Left hindlimb (tissue), 1 donor: ENCODE results near the gene SNUPN.
"Not testable (repeated sequence)": the region's sequence is repeated elsewhere in the genome, so short reads cannot be mapped to it uniquely, and the experiment has no call there.

ENCODE experiments used
- DNase-seq: peaks from one replicate; pipeline ENCODE4 v3.0.0-alpha.2; 2018

Gene SNUPN

GRCh38 chr15:75631935-75632334 is 6.4 kb upstream of the SNUPN start:
- DNase-seq, result no peak

DNA sequence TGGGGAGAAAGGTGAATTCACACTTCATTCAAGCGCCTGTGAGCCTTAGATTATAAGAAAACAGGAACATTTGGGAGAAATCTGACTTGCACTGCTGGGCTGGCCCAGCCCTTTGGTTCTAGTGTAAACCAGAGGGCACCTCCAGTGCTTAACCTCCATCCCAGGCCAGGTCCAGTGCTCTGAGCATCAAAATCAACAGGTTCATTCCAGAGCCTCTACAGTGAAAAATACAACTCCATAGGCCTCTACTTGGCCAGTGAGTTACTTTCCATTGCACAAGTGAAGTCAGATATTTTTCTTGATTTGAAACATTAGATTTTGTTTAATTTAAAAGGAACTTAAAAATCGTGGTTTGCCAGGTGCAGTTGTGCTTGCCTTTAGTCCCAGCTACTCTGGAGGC is 3.0 kb downstream of the SNUPN start:
- DNase-seq, result no peak

- DNase-seq, result peak; percentile 91
Observed at GRCh38 chr15:75620841-75621391, 4.6 kb downstream of the SNUPN start.

GRCh38 chr15:75620058-75620820 is 5.3 kb downstream of the SNUPN start:
- DNase-seq, result peak; percentile 64

DNA sequence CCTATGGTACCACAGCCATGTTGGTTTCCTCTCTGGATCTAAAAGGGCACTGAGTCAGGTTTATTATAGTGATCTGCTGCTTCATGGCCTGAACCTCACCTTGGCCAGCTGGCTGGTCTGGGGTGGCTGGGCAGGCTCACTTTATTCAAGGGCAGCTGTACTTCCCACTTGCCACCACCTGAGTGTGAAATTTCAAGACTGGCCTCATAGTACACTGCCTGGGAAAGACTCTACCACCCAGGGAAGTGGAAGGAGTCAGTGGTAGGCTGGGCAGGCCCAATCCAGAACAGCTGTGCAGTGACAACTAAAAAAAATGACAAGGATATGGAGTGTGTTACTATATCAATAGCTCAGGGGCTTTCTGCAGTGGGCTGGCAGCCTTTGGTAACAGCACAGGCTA is 8.8 kb downstream of the SNUPN start:
- DNase-seq, result no peak

GRCh38 chr15:75606711-75607699 is 18.5 kb downstream of the SNUPN start:
- no peak for DNase-seq

DNA sequence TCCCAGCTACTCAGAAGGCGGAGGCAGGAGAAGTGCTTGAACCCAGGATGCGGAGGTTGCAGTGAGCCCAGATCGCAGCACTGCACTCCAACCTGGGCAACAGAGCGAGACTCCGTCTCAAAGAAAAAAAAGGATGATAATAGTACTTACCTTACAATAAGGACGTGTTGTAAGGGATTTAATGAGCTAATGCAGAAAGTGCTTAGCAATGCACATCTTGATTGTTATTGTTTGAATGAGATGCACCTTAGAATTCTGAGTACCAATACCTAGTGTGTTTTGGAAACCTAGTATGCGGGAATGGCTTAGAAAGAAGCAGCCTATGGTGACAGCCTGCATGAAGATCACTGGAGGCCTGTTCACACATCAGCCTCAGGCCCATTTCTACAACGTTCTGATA is 19.5 kb downstream of the SNUPN start:
- DNase-seq, result no peak

DNA sequence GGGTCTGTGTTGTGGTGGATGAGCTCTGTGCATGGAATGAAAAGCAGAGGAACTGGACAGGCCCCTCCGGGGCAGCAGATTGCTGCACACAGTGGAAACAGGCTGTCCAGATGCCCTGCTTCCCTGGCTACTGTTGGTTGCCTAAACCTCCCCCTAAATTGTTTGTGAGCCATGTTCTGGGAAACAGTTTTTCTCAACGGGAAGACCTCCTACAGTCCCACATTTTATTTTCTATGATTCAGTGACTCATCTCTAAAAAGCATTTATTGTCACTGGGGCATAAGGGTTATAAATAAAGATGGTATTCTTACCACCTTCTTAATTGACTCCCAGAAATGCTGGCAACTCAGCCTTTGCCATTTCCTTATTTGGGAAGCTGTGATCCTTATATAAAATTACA is 26.1 kb downstream of the SNUPN start:
- DNase-seq, result no peak

DNA sequence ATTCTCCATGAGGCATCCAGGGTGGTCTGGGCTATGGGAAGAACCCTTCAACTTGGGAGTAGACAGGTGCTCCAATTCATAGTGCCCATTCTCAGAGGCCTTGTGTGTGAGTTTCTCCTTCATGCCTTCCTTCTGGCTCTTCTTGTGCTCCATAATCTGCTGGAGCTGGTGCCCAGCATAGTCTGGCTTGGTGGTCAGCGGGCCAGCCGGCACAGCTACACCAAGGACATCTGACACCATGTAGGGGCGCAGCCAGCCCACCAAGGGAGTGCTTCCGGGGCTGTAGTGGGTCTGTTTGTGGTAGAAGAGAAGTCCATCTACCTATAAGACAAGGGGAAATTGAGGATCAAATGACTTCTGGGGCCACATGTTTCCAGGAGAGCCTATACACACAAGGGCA is 27.2 kb downstream of the SNUPN start:
- no peak for DNase-seq

DNA sequence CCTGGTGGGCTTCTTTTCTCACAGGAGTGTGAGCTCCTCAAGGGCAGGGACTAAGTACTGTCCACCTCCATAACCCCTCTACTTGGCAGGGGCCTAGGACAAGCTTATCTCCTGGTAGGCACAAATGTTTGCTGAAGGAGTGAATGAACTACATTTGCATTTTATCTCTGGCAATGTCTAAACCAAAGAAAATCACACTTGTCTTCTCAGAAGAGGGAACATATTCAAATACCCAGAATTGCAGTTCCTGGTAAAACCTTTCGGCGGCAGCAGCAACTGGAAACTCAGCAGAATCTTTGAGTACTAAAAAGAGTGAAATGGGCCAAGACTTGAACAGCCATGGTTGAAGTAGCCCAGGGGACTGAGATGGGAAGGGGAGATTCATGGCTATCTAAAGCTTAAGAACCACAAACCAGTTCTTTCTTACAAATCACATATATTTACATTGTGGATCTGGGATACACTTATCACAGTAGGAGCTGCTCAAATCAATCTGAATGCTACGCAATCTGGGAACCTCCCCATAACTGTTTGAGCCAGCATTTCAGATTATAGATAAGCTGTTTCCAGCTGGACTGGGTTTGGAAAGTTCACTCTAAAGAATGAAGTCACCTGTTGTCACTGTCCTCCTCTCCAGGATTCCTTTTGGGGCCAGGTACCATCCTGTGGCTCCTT is 27.7 kb downstream of the SNUPN start:
- DNase-seq, result no peak

- DNase-seq, result no peak
Observed at GRCh38 chr15:75596703-75597345, 28.7 kb downstream of the SNUPN start.

DNA sequence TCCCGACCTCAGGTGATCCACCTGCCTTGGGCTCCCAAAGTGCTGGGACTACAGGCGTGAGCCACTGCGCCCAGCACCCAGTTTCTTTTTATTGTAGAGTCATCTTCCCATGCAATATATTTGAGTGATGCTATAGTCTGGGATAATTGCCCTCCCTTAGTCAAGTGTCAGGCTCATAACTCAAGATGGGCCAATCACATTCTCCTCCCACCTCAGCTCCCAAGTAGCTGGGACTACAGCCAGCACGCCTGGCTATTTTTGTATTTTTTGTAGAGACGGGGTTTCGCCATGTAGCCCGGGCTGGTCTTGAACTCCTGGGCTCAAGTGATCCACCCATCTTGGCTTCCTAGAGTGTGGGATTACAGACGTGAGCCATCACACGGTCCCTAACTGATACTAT is 31.2 kb downstream of the SNUPN start:
- no peak for DNase-seq

DNA sequence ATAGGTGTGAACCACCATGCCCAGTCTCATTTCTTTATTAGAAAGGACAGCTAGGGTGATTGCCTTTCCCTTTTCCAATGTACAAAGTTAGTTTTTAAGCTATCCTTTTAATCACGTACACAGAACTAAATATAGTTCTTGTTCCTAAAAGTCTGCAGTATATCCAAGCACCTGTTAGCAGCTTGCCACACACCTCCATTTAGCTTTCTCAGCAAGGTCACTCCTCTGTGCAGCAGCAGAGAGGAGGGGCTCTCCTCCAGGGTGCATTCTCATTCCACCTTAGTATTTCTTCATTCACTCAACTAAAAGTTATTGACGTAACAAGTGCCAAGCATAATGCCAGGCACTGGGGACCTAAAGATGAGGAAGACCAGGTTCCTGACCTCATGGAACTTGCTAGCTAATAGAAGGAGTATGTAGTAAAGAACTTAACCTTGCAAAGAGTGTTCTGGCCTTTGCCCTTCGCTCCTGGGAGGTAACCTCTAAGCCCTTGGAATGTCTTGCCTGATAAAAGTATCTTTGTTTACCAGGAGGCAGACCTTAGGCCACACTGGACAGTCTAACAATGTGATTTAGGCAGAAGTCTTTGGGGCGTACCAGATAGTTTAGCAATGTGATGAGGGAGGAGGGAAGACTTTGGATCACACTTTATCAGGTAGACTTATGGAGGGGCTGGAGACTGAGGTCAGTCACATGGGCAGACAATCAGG is 33.7 kb downstream of the SNUPN start:
- no peak for DNase-seq

DNA sequence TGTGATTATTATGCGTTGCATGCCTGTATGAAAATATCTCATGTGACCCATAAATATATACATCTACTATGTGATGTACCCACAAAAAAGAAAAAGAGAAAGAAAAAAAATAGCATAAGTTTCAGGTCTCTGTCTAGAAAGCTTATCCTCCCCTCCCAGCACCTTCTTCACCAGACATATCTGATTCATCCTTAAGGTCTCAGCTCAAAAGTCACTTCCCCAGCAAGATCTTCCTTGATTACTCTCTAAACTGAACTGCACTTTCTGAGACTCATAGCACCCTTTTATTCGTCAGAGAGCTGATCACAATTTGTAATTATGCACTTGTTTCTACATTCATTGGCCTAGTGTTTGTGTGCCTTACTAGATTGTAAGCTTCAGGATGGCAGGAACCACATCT is 35.3 kb downstream of the SNUPN start:
- DNase-seq, result no peak

- DNase-seq, result no peak
Observed at GRCh38 chr15:75589071-75589470, 36.5 kb downstream of the SNUPN start.

DNA sequence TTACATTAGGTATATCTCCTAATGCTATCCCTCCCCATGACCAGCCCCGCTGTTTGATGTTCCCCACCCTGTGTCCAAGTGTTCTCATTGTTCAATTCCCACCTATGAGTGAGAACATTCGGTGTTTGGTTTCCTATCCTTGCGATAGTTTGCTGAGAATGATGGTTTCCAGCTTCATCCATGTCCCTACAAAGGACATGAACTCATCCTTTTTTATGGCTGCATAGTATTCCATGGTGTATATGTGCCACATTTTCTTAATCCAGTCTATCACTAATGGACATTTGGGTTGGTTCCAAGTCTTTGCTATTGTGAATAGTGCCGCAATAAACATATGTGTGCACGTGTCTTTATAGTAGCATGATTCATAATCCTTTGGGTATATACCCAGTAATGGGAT is 39.1 kb downstream of the SNUPN start:
- DNase-seq, result not testable (repeated sequence)

- no peak for DNase-seq
Observed at GRCh38 chr15:75584121-75584520, 41.4 kb downstream of the SNUPN start.

GRCh38 chr15:75583701-75584100 is 41.8 kb downstream of the SNUPN start:
- peak; percentile 38 for DNase-seq

DNA sequence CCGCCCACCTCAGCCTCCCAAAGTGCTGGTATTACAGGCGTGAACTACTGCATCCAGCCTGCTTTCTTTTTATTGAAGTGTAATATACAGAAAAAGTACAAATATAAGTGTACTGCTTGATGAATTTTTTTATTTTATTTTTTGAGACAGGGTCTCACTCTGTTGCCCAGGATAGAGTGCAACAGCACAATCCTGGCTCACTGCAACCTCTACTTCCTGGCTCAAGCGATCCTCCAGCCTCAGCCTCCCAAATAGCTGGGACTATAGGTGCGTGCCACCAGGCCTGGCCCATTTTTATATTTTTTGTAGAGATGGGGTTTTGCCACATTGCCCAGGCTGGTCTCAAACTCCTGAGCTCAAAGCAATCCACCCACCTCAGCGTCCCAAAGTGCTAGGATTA is 42.6 kb downstream of the SNUPN start:
- DNase-seq, result not testable (repeated sequence)

DNA sequence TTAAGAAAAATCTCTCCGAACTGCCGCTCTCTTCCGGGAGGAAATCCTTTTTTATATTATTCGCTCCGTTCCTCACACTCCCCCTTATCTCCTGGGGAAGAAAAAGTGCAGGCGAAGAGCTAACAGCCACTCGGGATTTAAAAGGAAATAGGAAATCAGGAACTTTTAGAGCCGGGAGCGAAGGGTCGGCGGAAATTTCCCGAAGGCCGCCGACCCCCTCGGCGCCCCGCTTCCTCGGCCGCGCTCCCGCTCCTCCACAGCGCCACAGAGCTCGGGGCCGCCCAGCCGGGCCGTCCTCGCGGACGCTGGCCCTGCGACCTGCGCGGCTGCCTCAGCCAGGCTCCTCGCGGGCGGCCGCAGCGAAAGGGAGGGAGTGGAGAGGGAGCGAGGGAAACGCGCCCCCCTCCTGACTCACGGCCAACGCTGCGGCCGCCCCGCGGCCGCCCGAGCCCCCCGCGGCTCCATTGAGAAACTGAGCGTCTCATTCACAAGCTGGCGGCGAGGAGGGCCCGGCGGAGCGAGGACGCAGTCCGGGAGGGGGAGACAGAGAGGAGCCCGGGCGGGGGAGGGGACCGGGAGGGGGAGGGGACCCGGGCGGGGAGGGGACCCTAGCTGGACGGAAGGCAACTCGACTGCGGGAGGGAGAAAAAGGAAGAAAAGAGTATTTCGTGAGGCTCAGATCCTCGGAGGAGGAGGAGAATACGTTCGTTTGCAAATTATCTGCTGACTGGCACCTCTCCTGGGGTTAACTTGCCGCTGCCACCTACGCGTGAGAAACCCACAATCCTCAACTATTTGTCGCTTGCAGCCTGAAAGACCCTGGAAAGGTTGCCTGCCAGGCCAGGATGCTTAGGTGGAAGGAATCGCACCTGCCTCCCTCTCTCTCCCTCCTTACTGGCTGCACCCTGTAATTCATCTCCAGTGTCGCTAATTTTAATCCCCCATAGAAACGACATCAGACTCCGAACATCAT is 46.3 kb downstream of the SNUPN start, which contains the start of gene PTPN9:
Gene PTPN9, minus strand, starts transcription at position 368 of the 973 bp plus-strand sequence. CDS start 539 bp downstream, outside the sequence.
- peak; percentile 92 for DNase-seq
